Measurements from ENCODE around the gene GABRA5. TPM values are rescaled to one million over a fixed set of nuclear protein-coding genes. Genes with fewer than 3 reads are reported as not detected.

GABRA5 gene
- total RNA-seq, 4 donors from 2014 or later: not detected

DNA sequence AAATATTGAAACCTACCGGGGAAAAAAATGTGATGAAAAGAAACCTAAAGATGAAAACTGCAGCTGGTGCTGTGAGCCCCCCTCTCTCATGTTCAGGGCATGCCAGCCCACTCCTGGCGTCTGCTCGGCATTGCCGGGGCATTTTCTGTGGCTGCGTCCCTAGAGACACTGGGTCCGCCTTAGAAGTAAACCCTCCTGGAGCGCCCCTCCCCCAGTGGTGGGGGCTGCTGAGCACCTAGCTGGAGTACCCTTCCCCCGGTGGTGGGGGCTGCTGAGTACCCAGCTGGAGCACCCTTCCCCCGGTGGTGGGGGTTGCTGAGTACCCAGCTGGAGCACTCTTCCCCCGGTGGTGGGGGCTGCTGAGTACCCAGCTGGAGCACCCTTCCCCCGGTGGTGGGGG is 24.5 kb upstream of the GABRA5 start:
- no peak overlapping the region for H3K4me3 ChIP-seq (ENCODE audit: low read depth, poor library complexity, severe bottlenecking)
- TF ChIP-seq POLR2A (IDR thresholded peaks at IDR 0.05) (no peak), CTCF (IDR thresholded peaks at IDR 0.05) (no peak)
- WGBS, 2 donors: 57 to 73% methylated on average over 7 to 9 of the region's 11 CpGs
- no peak for DNase-seq (ENCODE audit: low spot score in 2 of 2)
- intact Hi-C loops (cut with DNase I; ENCODE audit: low total_unique reads): no loop called here

GRCh38 chr15:26844901-26845300 is 22.0 kb upstream of the GABRA5 start:
- TF ChIP-seq POLR2A (IDR thresholded peaks at IDR 0.05) (no peak), CTCF (IDR thresholded peaks at IDR 0.05) (no peak)
- H3K4me3 ChIP-seq (ENCODE audit: low read depth, poor library complexity, severe bottlenecking): no peak overlapping the region
- no peak for DNase-seq (ENCODE audit: low spot score in 2 of 2)
- intact Hi-C loops (cut with DNase I; ENCODE audit: low total_unique reads): no loop called here

DNA sequence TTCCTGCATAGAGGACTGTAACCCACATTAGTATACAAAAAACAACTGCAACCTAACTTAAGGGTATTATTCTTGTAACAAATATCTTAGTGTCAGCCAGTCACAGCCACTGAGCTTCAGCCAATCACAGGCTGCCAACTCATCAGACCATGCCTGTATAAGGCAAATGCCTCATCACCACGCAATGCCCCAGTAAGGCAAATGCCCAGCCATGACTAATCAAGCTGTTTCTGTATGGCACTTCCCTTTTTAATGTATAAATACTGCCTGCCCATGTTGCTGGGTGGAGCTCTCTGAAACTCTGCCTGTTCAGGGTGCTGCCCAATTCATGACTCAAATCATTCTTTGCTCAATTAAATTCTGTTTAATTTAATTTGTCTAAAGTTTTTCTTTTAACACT is 18.4 kb upstream of the GABRA5 start:
- no peak for DNase-seq (ENCODE audit: low spot score in 2 of 2)
- 65 to 75% methylated on average over 1 of the region's 1 CpG for WGBS, 2 donors
- TF ChIP-seq POLR2A (IDR thresholded peaks at IDR 0.05) (no peak), CTCF (IDR thresholded peaks at IDR 0.05) (no peak)
- no peak overlapping the region for H3K4me3 ChIP-seq (ENCODE audit: low read depth, poor library complexity, severe bottlenecking)
- intact Hi-C loops (cut with DNase I; ENCODE audit: low total_unique reads): no loop called here

DNA sequence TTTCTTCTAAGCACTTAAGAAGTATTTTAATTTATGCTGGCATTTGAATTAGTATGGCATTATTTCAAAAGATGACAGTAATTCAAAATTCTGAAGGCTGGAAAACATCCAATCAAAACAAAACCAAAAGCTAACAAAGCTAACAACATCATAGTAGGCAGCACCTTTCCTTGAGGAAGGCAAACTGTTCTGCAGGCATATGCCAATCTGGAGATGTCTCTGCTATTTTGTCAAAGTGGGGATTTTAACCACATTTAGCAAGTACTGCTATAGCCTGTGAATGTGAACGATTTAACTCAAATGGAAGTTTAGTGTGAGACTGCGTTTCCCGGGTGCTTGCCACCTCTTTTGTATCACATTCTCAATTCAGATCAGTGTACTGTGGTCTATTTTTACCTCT is 16.7 kb upstream of the GABRA5 start:
- WGBS, 2 donors: 86 to 92% methylated on average over 3 of the region's 3 CpGs
- no peak for DNase-seq (ENCODE audit: low spot score in 2 of 2)
- TF ChIP-seq CTCF (IDR thresholded peaks at IDR 0.05): no peak
- TF ChIP-seq POLR2A (IDR thresholded peaks at IDR 0.05): no peak
- intact Hi-C loops (cut with DNase I; ENCODE audit: low total_unique reads): no loop called here
- H3K4me3 ChIP-seq (ENCODE audit: low read depth, poor library complexity, severe bottlenecking): no peak overlapping the region

GRCh38 chr15:26852980-26853379 is 13.9 kb upstream of the GABRA5 start:
- intact Hi-C loops (cut with DNase I; ENCODE audit: low total_unique reads): no loop called here
- DNase-seq (ENCODE audit: low spot score in 2 of 2): no peak
- WGBS, 2 donors: 79 to 86% methylated on average over 2 of the region's 2 CpGs
- TF ChIP-seq CTCF (IDR thresholded peaks at IDR 0.05) (no peak), POLR2A (IDR thresholded peaks at IDR 0.05) (no peak)
- no peak overlapping the region for H3K4me3 ChIP-seq (ENCODE audit: low read depth, poor library complexity, severe bottlenecking)

DNA sequence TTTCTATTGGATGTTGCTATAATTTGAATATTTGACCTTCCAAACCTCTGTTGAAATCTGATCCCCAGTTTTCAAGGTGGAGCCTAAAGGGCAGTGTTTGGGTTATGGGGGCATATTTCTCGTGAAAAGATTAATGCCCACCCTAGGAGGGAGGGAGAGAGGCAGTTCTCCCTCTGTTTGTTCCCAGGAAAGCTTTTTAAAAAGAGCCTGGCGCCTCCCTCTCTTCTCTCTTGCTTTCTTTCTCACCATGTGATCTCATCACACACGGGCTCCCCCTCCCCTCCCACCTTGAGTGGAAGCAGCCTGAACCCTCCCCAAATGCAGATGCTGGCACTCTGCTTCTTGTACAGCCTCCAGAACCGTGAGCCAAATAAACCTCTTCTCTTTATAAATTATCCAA is 12.4 kb upstream of the GABRA5 start:
- TF ChIP-seq POLR2A (IDR thresholded peaks at IDR 0.05): no peak
- no peak for TF ChIP-seq CTCF (IDR thresholded peaks at IDR 0.05)
- no peak for DNase-seq (ENCODE audit: low spot score in 2 of 2)
- H3K4me3 ChIP-seq (ENCODE audit: low read depth, poor library complexity, severe bottlenecking): no peak overlapping the region
- intact Hi-C loops (cut with DNase I; ENCODE audit: low total_unique reads): no loop called here
- WGBS, 2 donors: 42 to 59% methylated on average over 4 of the region's 4 CpGs
